Sigmoid colon (tissue), 4 donors: Measurements from ENCODE around the gene ADISSP.

Experiments
- POLR2AphosphoS5 ChIP-seq, 4 donors: sonication (generic); formaldehyde crosslinking; IDR thresholded peaks; one replicate each; pipeline ENCODE4 v1.6.1; 2017; ENCODE audit warnings: antibody characterized with exemption in 4 of 4
- TF ChIP-seq, protein P1 (sequence below), 4 experiments: fragments of 450-650 bp in 3 of 4; fragments of 200-600 bp in 1 of 4; IDR thresholded peaks; one replicate each; pipeline ENCODE4 v1.5.1; 2016 to 2019; ENCODE audit warnings: antibody characterized with exemption in 4 of 4, mild to moderate bottlenecking in 3 of 4, moderate library complexity in 2 of 4

- no peak for TF ChIP-seq POLR2AphosphoS5 (IDR thresholded peaks at IDR 0.05)
- TF ChIP-seq, protein P1, sequence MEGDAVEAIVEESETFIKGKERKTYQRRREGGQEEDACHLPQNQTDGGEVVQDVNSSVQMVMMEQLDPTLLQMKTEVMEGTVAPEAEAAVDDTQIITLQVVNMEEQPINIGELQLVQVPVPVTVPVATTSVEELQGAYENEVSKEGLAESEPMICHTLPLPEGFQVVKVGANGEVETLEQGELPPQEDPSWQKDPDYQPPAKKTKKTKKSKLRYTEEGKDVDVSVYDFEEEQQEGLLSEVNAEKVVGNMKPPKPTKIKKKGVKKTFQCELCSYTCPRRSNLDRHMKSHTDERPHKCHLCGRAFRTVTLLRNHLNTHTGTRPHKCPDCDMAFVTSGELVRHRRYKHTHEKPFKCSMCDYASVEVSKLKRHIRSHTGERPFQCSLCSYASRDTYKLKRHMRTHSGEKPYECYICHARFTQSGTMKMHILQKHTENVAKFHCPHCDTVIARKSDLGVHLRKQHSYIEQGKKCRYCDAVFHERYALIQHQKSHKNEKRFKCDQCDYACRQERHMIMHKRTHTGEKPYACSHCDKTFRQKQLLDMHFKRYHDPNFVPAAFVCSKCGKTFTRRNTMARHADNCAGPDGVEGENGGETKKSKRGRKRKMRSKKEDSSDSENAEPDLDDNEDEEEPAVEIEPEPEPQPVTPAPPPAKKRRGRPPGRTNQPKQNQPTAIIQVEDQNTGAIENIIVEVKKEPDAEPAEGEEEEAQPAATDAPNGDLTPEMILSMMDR (IDR thresholded peaks at IDR 0.05) = no peak
These were observed 13.9 kb downstream of the ADISSP start for GRCh38 chr20:3753501-3754275.
